ENCODE results near the gene ARSG. TPM values are rescaled to one million over a fixed set of nuclear protein-coding genes. Genes with fewer than 3 reads are reported as not detected.

The ARSG gene
- total and polyA plus RNA-seq, 2 of the 8 experiments (the other 6 are each of a cell fraction or from before 2014, with no cell fraction given), result 3.3 to 4.0 TPM

GRCh38 chr17:68396226-68397107 lies 105.2 kb downstream of the ARSG start (continued):
- TF ChIP-seq GTF2F1 (IDR thresholded peaks at IDR 0.05; ENCODE audit: borderline replicate concordance, low read depth, low read length) (no peak), TBP (IDR thresholded peaks at IDR 0.05; ENCODE audit: low read depth, low read length) (no peak), RXRA (IDR thresholded peaks at IDR 0.05; ENCODE audit: insufficient read depth, low read depth, low read length) (no peak), SRF (IDR thresholded peaks at IDR 0.05; ENCODE audit: low read depth, low read length) (no peak), ATF2 (IDR thresholded peaks at IDR 0.05; ENCODE audit: low read length) (no peak)

Measured in H1 (cell line).